Neural progenitor cell (in vitro differentiated cells): ENCODE results near the gene KIF5B.

ENCODE experiments used
- EZH2 ChIP-seq: fragments of 200-600 bp; sonication (generic); IDR thresholded peaks from 2 replicates; pipeline ENCODE4 v1.6.1; 2017; ENCODE audit warnings: antibody characterized with exemption, mild to moderate bottlenecking, moderate library complexity
- EZH2phosphoT487 ChIP-seq: fragments of 200-600 bp; sonication (generic); IDR thresholded peaks from 2 replicates; pipeline ENCODE4 v1.6.1; 2017; ENCODE audit warnings: antibody characterized with exemption
- TF ChIP-seq, protein P1 (sequence below): fragments of 200-600 bp; sonication (generic); IDR thresholded peaks from 2 replicates; pipeline ENCODE4 v1.5.1; 2017; ENCODE audit warnings: antibody characterized with exemption, mild to moderate bottlenecking

GRCh38 chr10:32060347-32060746, 4.1 kb upstream of the KIF5B start:
- TF ChIP-seq, protein P1, sequence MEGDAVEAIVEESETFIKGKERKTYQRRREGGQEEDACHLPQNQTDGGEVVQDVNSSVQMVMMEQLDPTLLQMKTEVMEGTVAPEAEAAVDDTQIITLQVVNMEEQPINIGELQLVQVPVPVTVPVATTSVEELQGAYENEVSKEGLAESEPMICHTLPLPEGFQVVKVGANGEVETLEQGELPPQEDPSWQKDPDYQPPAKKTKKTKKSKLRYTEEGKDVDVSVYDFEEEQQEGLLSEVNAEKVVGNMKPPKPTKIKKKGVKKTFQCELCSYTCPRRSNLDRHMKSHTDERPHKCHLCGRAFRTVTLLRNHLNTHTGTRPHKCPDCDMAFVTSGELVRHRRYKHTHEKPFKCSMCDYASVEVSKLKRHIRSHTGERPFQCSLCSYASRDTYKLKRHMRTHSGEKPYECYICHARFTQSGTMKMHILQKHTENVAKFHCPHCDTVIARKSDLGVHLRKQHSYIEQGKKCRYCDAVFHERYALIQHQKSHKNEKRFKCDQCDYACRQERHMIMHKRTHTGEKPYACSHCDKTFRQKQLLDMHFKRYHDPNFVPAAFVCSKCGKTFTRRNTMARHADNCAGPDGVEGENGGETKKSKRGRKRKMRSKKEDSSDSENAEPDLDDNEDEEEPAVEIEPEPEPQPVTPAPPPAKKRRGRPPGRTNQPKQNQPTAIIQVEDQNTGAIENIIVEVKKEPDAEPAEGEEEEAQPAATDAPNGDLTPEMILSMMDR = no peak
- no peak for TF ChIP-seq EZH2phosphoT487
- no peak for TF ChIP-seq EZH2
